HepG2 (cell line): ENCODE measurements around the gene TMEM107. TPM values are rescaled to one million over a fixed set of nuclear protein-coding genes. Genes with fewer than 3 reads are reported as not detected.

ENCODE experiments used
- BORCS8-MEF2B ChIP-seq: sonication (generic); formaldehyde crosslinking; IDR thresholded peaks from 2 replicates; pipeline ENCODE4 v1.8.0; 2022; ENCODE audit warnings: mild to moderate bottlenecking, missing genetic modification reagents
- BRCA1 ChIP-seq: sonication (generic); formaldehyde crosslinking; IDR thresholded peaks from 2 replicates; pipeline ENCODE4 v1.4.0; 2020; ENCODE audit warnings: missing genetic modification reagents
- ELF4 ChIP-seq: sonication (generic); formaldehyde crosslinking; IDR thresholded peaks from 2 replicates; pipeline ENCODE4 v1.5.0; 2020; ENCODE audit warnings: missing genetic modification reagents, mild to moderate bottlenecking, moderate library complexity, borderline replicate concordance
- FOXM1 ChIP-seq: sonication (generic); formaldehyde crosslinking; IDR thresholded peaks from 2 replicates; pipeline ENCODE4 v1.5.0; 2020; ENCODE audit warnings: missing genetic modification reagents
- GABPA ChIP-seq, 2 experiments: IDR thresholded peaks; 2 replicates each; pipeline ENCODE4 v1.6.1; 2011 to 2016; ENCODE audit warnings: low read depth in 2 of 2, low read length in 1 of 2, missing biosample characterization in 1 of 2, missing genetic modification characterization in 1 of 2
- HMG20B ChIP-seq: conservative IDR thresholded peaks from 2 replicates; pipeline ENCODE4 v1.6.1; 2016; ENCODE audit warnings: missing genetic modification reagents, missing compliant biosample characterization
- KLF16 ChIP-seq, 2 experiments: sonication (generic) in 1 of 2; formaldehyde crosslinking in 1 of 2; IDR thresholded peaks; 2 replicates each; pipeline versions ENCODE4 v1.6.1 to v1.8.0; 2016 to 2023; ENCODE audit warnings: missing genetic modification reagents in 2 of 2, missing compliant biosample characterization in 1 of 2
- MIER2 ChIP-seq: IDR thresholded peaks from 2 replicates; pipeline ENCODE4 v1.6.1; 2016; ENCODE audit warnings: missing biosample characterization, missing genetic modification reagents
- RBFOX2 ChIP-seq: fragments of 200-400 bp; formaldehyde crosslinking; IDR thresholded peaks from 2 replicates; pipeline ENCODE4 v1.6.1; 2017; ENCODE audit warnings: low read depth, mild to moderate bottlenecking, low read length
- SSRP1 ChIP-seq: IDR thresholded peaks from 2 replicates; pipeline ENCODE4 v1.6.1; 2016; ENCODE audit warnings: control low read depth
- SYNCRIP ChIP-seq: fragments of 200-400 bp; formaldehyde crosslinking; IDR thresholded peaks from 2 replicates; pipeline ENCODE4 v1.6.1; 2018; ENCODE audit warnings: mild to moderate bottlenecking, low read depth, low read length; ENCODE audit not compliant: insufficient read depth
- ZBTB39 ChIP-seq: sonication (generic); formaldehyde crosslinking; IDR thresholded peaks from 2 replicates; pipeline ENCODE4 v1.5.0; 2020; ENCODE audit warnings: missing genetic modification reagents
- ZNF276 ChIP-seq: sonication (generic); formaldehyde crosslinking; IDR thresholded peaks from 2 replicates; pipeline ENCODE4 v1.4.0; 2020; ENCODE audit warnings: mild to moderate bottlenecking, low read depth, missing genetic modification reagents
- ZNF282 ChIP-seq: fragments of 450-650 bp; IDR thresholded peaks from 2 replicates; pipeline ENCODE4 v1.6.1; 2018; ENCODE audit not compliant: partially characterized antibody
- ZNF432 ChIP-seq: sonication (generic); formaldehyde crosslinking; IDR thresholded peaks from 2 replicates; pipeline ENCODE4 v1.5.0; 2020; ENCODE audit warnings: missing genetic modification reagents, mild to moderate bottlenecking, borderline replicate concordance
- ZNF580 ChIP-seq: IDR thresholded peaks from 2 replicates; pipeline ENCODE4 v1.6.1; 2016; ENCODE audit warnings: low read depth, borderline replicate concordance
- ZNF646 ChIP-seq: sonication (generic); formaldehyde crosslinking; IDR thresholded peaks from 2 replicates; pipeline ENCODE4 v1.9.0; 2021; ENCODE audit warnings: mild to moderate bottlenecking, missing genetic modification reagents
- ZNF83 ChIP-seq: sonication (generic); formaldehyde crosslinking; IDR thresholded peaks from 2 replicates; pipeline ENCODE4 v1.4.0; 2020; ENCODE audit warnings: missing genetic modification reagents, mild to moderate bottlenecking, borderline replicate concordance
- polyA plus RNA-seq, 8 experiments: library from polyadenylated mRNA; depleted of rRNA in 3 of 8; stranded (reverse) in 7 of 8; unstranded in 1 of 8; fragments of >200 nt; fragmentation: Illumina TruSeq in 4 of 8; extraction: Trizol in 4 of 8; gene quantifications; 2 replicates each; pipeline versions ENCODE4 v1.2.1 to v1.2.3, GENCODE V29; 2011 to 2016; ENCODE audit warnings: low read depth in 4 of 8, missing spikeins in 1 of 8, mixed read lengths in 1 of 8; ENCODE audit not compliant: insufficient read depth in 1 of 8
- total RNA-seq, 5 experiments: library from RNA; depleted of rRNA; stranded (reverse); fragments of >200 nt; fragmentation: Illumina TruSeq; extraction: Trizol; gene quantifications; 2 replicates each; pipeline ENCODE4 v1.2.3, GENCODE V29; 2016; ENCODE audit warnings: low read depth in 1 of 5
- TF ChIP-seq, protein P1 (sequence below): sonication (generic); formaldehyde crosslinking; IDR thresholded peaks from 2 replicates; pipeline ENCODE4 v1.8.0; 2022; ENCODE audit warnings: mild to moderate bottlenecking, missing genetic modification reagents, moderate library complexity

Gene TMEM107
- total and polyA plus RNA-seq, 2 of the 13 experiments (the other 11 are each of a cell fraction or from before 2014, with no cell fraction given), result 7.2 to 15.3 TPM

DNA sequence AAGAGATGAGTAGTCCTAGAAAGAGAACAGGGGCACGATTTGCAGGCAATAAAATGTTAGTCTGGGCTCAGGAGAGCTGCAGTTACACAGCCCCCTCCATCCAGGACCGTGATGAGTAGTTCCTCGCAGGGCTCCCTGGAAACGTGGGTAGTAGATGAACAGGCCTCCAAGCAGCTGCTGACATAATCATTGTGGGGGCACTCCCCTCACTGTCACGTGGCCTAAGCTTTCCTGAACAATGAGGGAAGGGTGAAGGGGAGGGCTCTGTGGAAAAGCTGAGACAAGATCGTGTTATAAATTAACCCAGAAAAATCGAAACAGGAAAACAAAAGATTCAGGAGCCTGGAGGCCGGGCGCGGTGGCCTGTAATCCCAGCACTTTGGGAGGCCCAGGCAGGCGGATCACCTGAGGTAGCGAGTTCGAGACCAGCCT is 22.6 kb downstream of the TMEM107 start (continued):
- TF ChIP-seq ZNF646 (no peak), FOXM1 (CRISPR knock-in tag) (no peak), ZNF83 (CRISPR knock-in tag) (no peak), ZNF580 (CRISPR knock-in tag) (peak; percentile 24; the same call in 1 of the 2 replicates), ZNF432 (CRISPR knock-in tag) (no peak), HMG20B (no peak), GABPA (IDR thresholded peaks at IDR 0.05; ENCODE audit: low read depth, low read length) (no peak), GABPA (CRISPR knock-in tag; IDR thresholded peaks at IDR 0.05; ENCODE audit: low read depth) (no peak), SSRP1 (no peak), BRCA1 (no peak), RBFOX2 (no peak), ZNF282 (no peak), SYNCRIP (no peak), KLF16 (CRISPR knock-in tag; IDR thresholded peaks at IDR 0.05) (no peak; a peak in 1 of 4 replicates), MIER2 (CRISPR knock-in tag) (no peak), ELF4 (CRISPR knock-in tag) (no peak), BORCS8-MEF2B (CRISPR knock-in tag) (no peak), ZNF276 (no peak), ZBTB39 (no peak)
- TF ChIP-seq, protein P1, sequence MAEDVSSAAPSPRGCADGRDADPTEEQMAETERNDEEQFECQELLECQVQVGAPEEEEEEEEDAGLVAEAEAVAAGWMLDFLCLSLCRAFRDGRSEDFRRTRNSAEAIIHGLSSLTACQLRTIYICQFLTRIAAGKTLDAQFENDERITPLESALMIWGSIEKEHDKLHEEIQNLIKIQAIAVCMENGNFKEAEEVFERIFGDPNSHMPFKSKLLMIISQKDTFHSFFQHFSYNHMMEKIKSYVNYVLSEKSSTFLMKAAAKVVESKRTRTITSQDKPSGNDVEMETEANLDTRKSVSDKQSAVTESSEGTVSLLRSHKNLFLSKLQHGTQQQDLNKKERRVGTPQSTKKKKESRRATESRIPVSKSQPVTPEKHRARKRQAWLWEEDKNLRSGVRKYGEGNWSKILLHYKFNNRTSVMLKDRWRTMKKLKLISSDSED, result no peak
